GM12801 (cell line): ENCODE results near the gene FSD2.

Source experiments
- TF ChIP-seq, protein P1 (sequence below): IDR thresholded peaks from one replicate; pipeline ENCODE4 v1.5.1; 2011; ENCODE audit warnings: control low read depth; ENCODE audit not compliant: insufficient read length; ENCODE audit errors: extremely low read depth

The FSD2 gene

DNA sequence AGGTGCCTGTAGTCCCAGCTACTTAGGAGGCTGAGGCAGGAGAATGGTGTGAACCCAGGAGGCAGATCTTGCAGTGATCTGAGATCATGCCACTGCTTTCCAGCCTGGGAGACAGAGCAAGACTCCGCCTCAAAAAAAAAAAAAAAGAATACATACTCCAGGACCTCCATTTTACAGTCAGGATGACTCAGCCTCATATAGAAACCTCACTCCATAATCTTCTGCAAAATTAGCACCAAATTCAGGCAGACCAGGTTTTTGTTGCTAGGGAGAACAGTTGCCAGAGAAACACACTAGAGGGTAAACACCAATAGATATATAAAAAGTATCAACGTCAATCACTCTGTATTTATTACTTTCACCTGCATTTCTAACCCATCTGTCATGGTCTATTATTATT is 67.9 kb downstream of the FSD2 start:
- TF ChIP-seq, protein P1, sequence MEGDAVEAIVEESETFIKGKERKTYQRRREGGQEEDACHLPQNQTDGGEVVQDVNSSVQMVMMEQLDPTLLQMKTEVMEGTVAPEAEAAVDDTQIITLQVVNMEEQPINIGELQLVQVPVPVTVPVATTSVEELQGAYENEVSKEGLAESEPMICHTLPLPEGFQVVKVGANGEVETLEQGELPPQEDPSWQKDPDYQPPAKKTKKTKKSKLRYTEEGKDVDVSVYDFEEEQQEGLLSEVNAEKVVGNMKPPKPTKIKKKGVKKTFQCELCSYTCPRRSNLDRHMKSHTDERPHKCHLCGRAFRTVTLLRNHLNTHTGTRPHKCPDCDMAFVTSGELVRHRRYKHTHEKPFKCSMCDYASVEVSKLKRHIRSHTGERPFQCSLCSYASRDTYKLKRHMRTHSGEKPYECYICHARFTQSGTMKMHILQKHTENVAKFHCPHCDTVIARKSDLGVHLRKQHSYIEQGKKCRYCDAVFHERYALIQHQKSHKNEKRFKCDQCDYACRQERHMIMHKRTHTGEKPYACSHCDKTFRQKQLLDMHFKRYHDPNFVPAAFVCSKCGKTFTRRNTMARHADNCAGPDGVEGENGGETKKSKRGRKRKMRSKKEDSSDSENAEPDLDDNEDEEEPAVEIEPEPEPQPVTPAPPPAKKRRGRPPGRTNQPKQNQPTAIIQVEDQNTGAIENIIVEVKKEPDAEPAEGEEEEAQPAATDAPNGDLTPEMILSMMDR: no peak

DNA sequence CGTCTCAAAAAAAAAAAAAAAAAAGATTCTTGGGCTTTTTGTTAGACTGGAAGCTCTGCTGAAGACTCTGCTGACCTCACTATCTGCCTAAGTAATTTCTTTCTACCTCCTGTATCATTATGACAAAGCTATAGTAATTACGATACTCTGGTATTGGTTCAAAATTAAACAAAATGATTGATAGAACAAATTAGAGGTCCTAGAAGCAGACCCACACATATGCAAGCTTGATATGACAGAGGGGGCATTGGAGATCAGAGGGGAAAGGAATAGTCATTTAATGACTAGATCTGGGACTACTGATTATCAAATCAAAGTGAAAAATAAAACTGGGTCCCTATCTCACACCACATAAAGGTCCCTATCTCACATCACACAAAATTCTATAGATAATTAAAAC is 74.3 kb downstream of the FSD2 start:
- TF ChIP-seq, protein P1: no peak

DNA sequence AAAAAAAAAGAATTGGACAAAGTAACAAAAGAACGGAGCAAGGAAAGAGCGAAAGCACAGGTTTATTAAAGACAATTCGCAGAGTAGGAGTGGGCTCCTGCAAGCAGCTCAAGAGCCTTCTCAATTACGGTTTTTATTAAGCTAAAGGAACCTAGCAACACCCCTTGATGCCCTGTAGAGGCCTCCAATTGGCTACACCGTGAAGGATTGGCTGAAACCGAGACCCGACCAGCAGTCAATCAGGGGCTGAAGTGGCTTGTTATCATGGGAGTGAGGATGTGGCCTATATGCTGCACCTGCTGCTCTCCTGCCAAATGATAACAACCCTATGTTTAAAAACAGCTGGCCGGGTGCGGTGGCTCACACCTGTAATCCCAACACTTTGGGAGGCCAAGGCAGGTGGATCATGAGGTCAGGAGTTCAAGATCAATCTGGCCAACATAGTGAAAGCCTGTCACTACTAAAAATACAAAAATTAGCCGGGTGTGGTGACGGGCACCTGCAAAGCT is 75.8 kb downstream of the FSD2 start:
- TF ChIP-seq, protein P1: no peak

DNA sequence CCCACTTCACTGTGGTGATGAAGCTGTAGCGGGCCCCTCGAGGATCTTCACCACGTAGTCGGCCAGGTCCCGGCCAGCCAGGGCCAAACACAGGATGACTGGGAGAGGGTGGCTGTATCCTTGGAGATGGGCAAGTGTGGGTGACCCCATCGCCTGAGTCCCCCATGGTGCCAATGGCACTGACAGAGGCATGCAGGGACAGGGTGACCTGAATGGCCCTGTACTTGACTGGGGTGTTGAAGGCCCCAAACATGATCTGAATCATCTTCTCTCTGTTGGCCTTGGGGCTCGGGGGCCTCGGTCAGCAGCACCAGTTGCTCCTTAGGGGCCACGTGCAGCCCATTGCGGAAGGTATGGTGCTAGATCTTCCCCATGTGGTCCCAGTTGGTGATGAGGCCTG is 79.1 kb downstream of the FSD2 start:
- TF ChIP-seq, protein P1: no peak

DNA sequence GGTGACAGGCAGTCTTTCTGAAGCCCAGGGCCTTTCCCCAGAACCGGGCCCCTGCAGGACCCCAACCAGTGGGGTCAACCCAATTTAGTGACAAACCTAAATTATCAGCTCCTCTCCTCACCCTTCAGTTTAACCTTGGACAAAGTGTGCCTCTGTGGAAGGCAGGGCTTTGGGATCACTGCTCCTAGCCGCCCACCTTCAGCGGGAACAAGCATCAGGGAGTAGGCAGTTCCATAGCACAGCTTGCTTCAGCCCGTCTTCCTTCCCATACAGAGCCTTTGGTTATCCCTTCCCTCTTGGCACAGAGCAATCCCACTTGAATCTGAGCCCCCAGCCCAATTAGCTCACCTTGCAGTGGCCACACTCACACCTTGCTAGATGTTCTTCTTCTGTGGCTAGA is 90.9 kb downstream of the FSD2 start:
- TF ChIP-seq, protein P1: no peak

DNA sequence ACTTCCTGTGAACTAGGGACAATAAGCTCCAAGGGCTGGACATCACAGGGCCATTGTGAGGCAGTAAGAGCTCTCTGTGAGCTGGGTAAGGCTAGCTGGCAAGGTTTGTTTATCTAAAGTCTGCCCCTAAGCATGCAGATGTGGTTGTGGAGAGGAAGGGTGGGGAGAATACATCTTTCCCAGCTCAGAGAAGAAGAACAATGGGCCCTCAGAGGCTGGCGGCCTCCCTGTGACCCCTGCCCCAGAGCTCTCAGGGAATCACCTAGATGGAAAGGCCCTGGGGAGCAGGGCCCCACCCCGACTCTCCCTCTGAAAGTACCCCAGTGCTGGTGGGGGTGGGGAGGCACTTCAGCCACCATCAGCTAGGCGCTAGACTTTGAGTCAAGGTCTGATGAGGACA is 91.9 kb downstream of the FSD2 start:
- TF ChIP-seq, protein P1: no peak

DNA sequence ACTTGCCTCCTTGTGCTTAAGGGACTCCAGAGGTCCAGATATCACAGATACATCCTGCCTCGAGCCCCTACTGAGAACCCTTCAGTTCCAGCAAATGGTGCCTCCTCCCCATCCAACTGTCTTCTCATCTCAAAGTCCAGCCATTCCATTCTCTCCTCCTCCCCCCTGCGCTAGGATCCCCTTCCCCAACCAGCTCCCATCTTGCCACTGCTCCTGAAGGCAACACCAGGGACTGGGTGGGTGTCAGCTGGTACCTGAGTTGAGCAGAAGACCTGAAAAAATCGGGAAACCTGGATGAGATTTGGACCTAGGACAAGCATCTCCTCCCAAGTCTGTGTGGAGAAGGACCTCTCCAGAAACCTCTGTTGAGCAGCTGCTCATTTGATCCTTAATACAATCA is 93.8 kb downstream of the FSD2 start:
- TF ChIP-seq, protein P1: no peak

DNA sequence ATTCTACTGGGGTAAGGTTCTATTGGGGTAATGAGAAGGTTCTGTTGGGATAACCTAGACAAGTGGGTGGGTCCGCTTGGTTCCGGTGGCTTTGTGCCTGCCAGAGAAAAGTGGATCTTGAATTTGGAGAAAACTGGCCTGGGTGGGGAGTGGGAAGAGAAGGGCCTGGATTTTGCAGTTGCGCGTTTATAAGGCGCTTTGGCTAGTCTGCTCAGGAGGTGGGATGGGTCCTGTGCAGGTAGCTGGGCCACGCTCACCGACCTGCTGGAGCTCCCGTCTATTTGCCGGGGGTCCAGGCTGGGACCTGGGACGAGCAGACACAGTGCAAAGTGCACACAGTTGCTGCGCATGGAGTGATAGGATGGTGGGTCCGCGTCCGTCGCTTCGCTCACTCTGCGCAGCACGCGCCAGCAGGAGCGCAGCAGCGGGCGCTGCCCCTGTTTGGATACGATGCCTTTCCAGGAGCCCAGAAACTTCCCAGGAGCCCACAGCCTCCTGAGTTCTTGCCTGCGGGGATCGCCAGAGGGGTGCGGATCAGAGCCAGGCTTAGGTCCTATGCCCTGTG is 94.9 kb downstream of the FSD2 start:
- TF ChIP-seq, protein P1: no peak
